NOMO-1 treated with DMSO at 0.1 percent for 48 hours (cell line): ENCODE measurements around the gene TMCO2.

Experiments used
- DNase-seq: peaks from one replicate; lab custom pipeline; 2025; ENCODE audit not compliant: unreplicated experiment; lab: John Stamatoyannopoulos, UW

The TMCO2 gene

GRCh38 chr1:40257688-40258444, 10.1 kb downstream of the TMCO2 start, which contains the start of gene ZMPSTE24:
Gene ZMPSTE24 (plus strand): TSS chr1:40258236. CDS start chr1:40258272, 36 bp downstream.
- peak; percentile 97 for DNase-seq

GRCh38 chr1:40258445-40258769, 10.7 kb downstream of the TMCO2 start:
- DNase-seq: no peak

GRCh38 chr1:40264354-40264781, 16.6 kb downstream of the TMCO2 start:
- no peak for DNase-seq

GRCh38 chr1:40265298-40265697, 17.6 kb downstream of the TMCO2 start:
- no peak for DNase-seq

- DNase-seq: no peak
Measured at GRCh38 chr1:40265919-40266318, 18.2 kb downstream of the TMCO2 start.

GRCh38 chr1:40266786-40267535, 19.2 kb downstream of the TMCO2 start:
- no peak for DNase-seq

GRCh38 chr1:40267767-40268187, 20.0 kb downstream of the TMCO2 start:
- DNase-seq: no peak

- DNase-seq: no peak
Measured at GRCh38 chr1:40268211-40268610, 20.5 kb downstream of the TMCO2 start.

GRCh38 chr1:40270152-40270834, 22.6 kb downstream of the TMCO2 start:
- DNase-seq: peak; percentile 0

- no peak for DNase-seq
Measured at GRCh38 chr1:40272653-40273213, 25.0 kb downstream of the TMCO2 start.

GRCh38 chr1:40273547-40274166, 25.9 kb downstream of the TMCO2 start:
- no peak for DNase-seq

GRCh38 chr1:40274331-40274730, 26.6 kb downstream of the TMCO2 start:
- DNase-seq: no peak

- DNase-seq: no peak
Measured at GRCh38 chr1:40276122-40276521, 28.4 kb downstream of the TMCO2 start.

- DNase-seq: no peak
Measured at GRCh38 chr1:40281853-40282252, 34.1 kb downstream of the TMCO2 start.

GRCh38 chr1:40291293-40291692, 43.6 kb downstream of the TMCO2 start:
- DNase-seq: no peak

GRCh38 chr1:40299366-40300248, 51.9 kb downstream of the TMCO2 start:
- no peak for DNase-seq

GRCh38 chr1:40300249-40300567, 52.5 kb downstream of the TMCO2 start:
- no peak for DNase-seq

GRCh38 chr1:40300651-40301050, 52.9 kb downstream of the TMCO2 start:
- DNase-seq: no peak

GRCh38 chr1:40301066-40301465, 53.3 kb downstream of the TMCO2 start:
- no peak for DNase-seq
